Thyroid gland (tissue), 4 donors: ENCODE results near the gene AUH. TPM values are rescaled to one million over a fixed set of nuclear protein-coding genes. Genes with fewer than 3 reads are reported as not detected.

Source experiments
- DNase-seq, 2 donors: peaks; one replicate each; pipeline ENCODE4 v3.0.0-alpha.2; 2019
- H3K27ac ChIP-seq, 3 donors: fragments of 200-600 bp; sonication (generic); 1 replicate in 2 of 3; 2 replicates in 1 of 3; pipeline ENCODE4 v1.5.1; 2016 to 2019; ENCODE audit warnings: mild to moderate bottlenecking in 1 of 3, moderate library complexity in 1 of 3
- H3K27me3 ChIP-seq: fragments of 200-600 bp; sonication (generic); one replicate; pipeline ENCODE4 v1.5.1; 2019
- H3K36me3 ChIP-seq, 2 donors: fragments of 200-600 bp; sonication (generic); one replicate each; pipeline ENCODE4 v1.5.1; 2016 to 2019
- H3K4me1 ChIP-seq, 2 donors: fragments of 200-600 bp; sonication (generic); one replicate each; pipeline ENCODE4 v1.5.1; 2017 to 2019
- H3K4me3 ChIP-seq, 3 donors: fragments of 200-600 bp; sonication (generic); replicated peaks in 1 of 3; 1 replicate in 2 of 3; 2 replicates in 1 of 3; pipeline ENCODE4 v1.5.1; 2016; ENCODE audit warnings: mild to moderate bottlenecking in 1 of 3
- H3K9me3 ChIP-seq: fragments of 200-600 bp; sonication (generic); one replicate; pipeline ENCODE4 v1.5.1; 2017
- POLR2A ChIP-seq, 2 donors: fragments of 450-650 bp; IDR thresholded peaks; one replicate each; pipeline ENCODE4 v1.6.1; 2017; ENCODE audit warnings: antibody characterized with exemption in 2 of 2, mild to moderate bottlenecking in 2 of 2, moderate library complexity in 1 of 2
- WGBS, 2 donors: methylation state at CpG; one replicate each; pipeline ENCODE4 v1.1.5; 2017; 5-methylcytosine and 5-hydroxymethylcytosine counted together
- intact Hi-C: fragments of 100-400 bp; cut with DNase I; formaldehyde crosslinking; loops from one replicate; pipeline ENCODE4 v1.15.1; 2023
- total RNA-seq, 4 donors: library from RNA; depleted of rRNA; stranded (reverse); fragments of >200 nt; gene quantifications; one replicate each; pipeline ENCODE4 v1.2.3, GENCODE V29; 2016
- TF ChIP-seq, protein P1 (sequence below), 6 experiments: fragments of 200-600 bp in 3 of 6; fragments of 450-650 bp in 3 of 6; sonication (generic) in 3 of 6; IDR thresholded peaks; one replicate each; pipeline ENCODE4 v1.5.1; 2016 to 2019; ENCODE audit warnings: antibody characterized with exemption in 6 of 6, mild to moderate bottlenecking in 2 of 6, inconsistent platforms in 1 of 6, moderate library complexity in 1 of 6

AUH gene
- total RNA-seq, 4 donors from 2014 or later = 57.1 to 83.5 (median 65.2) TPM

DNA sequence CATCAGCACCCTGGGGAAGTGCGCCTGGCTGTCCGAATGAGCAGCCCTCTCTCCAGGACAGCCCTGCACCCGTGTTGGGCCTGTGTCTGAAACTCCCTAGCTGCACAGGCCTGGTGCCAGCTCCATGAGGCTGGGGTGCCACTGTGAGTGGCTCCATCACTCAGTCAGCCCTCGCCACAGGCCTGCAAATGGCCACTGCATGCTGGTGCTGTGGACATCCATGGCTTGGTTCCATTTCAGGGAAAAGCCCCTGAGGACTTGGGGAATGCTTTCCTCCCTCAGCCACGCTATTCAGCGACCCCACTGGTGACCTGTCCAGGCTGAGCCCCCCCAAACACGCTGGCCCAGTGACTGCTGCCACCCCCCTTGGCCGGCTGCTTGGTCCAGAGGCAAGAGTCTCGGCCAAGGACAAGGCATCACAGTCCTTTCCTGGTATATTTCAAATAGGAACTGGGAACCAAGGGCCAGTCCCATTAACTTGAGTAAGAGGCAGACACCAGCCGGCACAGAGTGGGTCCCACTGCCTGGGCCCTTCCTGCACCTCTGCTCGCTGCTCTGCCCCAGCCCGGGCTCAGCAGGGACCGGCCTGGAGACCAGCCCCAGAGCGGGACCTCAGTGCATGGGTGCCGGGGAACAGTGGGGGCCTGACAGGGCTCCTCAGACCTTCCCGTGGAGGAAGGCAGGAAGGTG is 181.3 kb downstream of the AUH start:
- DNase-seq = no peak
- H3K27me3 ChIP-seq = no peaks in the 10 kb centered on the region
- TF ChIP-seq POLR2A (IDR thresholded peaks at IDR 0.05) = no peak
- TF ChIP-seq, protein P1, sequence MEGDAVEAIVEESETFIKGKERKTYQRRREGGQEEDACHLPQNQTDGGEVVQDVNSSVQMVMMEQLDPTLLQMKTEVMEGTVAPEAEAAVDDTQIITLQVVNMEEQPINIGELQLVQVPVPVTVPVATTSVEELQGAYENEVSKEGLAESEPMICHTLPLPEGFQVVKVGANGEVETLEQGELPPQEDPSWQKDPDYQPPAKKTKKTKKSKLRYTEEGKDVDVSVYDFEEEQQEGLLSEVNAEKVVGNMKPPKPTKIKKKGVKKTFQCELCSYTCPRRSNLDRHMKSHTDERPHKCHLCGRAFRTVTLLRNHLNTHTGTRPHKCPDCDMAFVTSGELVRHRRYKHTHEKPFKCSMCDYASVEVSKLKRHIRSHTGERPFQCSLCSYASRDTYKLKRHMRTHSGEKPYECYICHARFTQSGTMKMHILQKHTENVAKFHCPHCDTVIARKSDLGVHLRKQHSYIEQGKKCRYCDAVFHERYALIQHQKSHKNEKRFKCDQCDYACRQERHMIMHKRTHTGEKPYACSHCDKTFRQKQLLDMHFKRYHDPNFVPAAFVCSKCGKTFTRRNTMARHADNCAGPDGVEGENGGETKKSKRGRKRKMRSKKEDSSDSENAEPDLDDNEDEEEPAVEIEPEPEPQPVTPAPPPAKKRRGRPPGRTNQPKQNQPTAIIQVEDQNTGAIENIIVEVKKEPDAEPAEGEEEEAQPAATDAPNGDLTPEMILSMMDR (IDR thresholded peaks at IDR 0.05) = no peak
- no peaks in the 10 kb centered on the region for H3K9me3 ChIP-seq
- intact Hi-C loops = no loop called here
- no peaks in the 10 kb centered on the region for H3K36me3 ChIP-seq
- WGBS, 2 donors = 96 to 97% methylated on average over 9 to 16 of the region's 16 CpGs
- H3K27ac ChIP-seq = no peak overlapping the region
- H3K4me1 ChIP-seq = peaks cover 0 to 10% of the 10 kb centered on the region in 2 donors
- no peak overlapping the region for H3K4me3 ChIP-seq

DNA sequence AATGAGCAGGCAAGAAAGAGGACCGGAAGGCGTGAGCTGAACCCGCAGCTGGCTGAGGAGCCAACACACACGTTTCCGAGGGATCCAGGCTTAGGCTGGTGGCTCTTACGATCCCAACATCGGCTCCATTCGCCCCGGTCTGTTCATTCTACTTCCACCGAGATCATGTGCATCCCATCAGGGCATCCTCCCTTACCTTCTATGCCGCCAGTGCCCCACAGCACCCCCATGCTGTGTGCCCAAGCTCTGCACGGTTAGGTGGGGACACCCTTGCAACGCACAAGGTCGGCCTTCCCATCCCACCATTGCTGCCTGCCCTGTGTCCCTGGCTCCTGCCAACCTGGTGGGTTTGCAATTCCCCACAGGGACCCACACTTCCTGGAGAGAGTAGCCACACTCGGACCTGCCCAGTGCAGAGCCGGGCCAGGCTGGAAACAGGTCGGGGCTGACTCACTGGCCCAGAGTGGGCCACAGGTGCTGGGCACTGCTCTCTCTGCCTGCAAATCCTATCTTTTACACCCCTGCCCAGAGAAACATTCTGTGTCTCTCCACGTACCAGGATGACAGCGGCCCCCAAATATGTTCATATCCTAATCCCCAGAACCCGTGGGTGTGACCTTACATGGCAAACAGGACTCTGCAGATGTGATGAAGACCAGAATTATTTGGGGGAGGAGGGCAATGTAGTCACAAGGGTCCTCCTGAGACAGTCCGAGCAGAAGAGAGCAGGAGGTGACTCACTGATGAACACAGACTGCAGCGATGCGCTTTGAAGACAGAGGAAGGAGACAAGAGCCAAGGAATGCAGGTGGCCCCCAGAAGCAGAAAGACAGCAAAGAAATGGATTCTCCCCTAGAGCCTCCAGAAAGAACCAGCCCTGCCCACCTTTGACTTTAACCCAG is 182.2 kb downstream of the AUH start:
- no peak for TF ChIP-seq POLR2A (IDR thresholded peaks at IDR 0.05)
- TF ChIP-seq, protein P1 (IDR thresholded peaks at IDR 0.05) = no peak
- H3K27ac ChIP-seq = no peak overlapping the region
- peaks cover 0 to 10% of the 10 kb centered on the region in 2 donors for H3K4me1 ChIP-seq
- no peaks in the 10 kb centered on the region for H3K9me3 ChIP-seq
- no peaks in the 10 kb centered on the region for H3K36me3 ChIP-seq
- no peaks in the 10 kb centered on the region for H3K27me3 ChIP-seq
- intact Hi-C loops = no loop called here
- 89% methylated on average over 22 to 23 of the region's 23 CpGs for whole genome bisulfite sequencing, 2 donors
- DNase-seq = no peak
- no peak overlapping the region for H3K4me3 ChIP-seq

DNA sequence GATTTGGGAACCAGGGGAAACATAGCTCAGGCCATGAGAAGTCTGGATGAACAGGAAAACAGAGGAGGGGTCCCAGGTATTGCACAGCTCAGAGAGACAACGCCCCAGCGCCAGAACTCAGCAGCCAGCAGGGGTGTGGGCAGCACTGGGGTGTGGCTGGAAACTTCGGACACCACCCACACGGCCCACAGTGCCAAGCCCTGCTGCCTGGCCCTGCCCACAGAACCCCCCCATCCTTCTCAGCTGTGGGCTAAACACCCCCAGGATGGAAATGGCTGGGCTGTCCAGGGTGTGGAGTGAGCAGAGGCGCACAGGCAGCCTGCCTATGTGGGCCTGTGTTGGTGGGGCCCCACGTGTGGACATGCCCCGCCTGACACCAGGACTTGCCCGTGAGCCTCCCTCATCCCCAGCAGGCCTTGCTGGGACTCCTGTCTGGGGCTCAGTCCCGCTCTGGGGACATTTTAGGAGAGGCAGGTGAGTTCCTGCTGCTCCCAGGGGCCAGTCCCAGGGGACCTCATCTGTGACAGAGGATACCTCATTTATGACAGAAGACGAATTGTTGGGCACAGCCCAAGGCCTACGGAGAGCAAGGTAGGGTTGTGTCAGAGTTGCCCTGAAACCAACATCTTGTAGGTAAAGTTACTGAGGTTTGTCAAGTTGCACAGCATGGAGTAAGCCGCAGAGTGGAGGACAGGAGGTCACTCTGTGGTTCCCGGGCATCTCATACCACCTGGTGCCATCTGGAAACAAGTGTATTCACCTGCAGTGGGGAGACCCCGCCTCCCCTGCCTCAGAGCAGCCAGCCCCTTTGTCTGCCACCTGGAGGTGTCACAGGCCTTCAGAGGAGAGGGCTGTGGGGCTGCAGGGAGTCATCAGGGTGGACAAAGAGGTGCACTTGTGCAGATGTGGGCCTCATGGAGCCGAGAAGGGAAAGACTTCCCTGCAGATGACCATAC is 183.2 kb downstream of the AUH start:
- no peak overlapping the region for H3K4me3 ChIP-seq
- H3K4me1 ChIP-seq = peaks cover 0 to 10% of the 10 kb centered on the region in 2 donors
- WGBS, 2 donors = 91 to 96% methylated on average over 12 to 14 of the region's 15 CpGs
- no peaks in the 10 kb centered on the region for H3K36me3 ChIP-seq
- DNase-seq = no peak
- intact Hi-C loops = no loop called here
- no peaks in the 10 kb centered on the region for H3K9me3 ChIP-seq
- no peak for TF ChIP-seq POLR2A (IDR thresholded peaks at IDR 0.05)
- no peaks in the 10 kb centered on the region for H3K27me3 ChIP-seq
- no peak overlapping the region for H3K27ac ChIP-seq

DNA sequence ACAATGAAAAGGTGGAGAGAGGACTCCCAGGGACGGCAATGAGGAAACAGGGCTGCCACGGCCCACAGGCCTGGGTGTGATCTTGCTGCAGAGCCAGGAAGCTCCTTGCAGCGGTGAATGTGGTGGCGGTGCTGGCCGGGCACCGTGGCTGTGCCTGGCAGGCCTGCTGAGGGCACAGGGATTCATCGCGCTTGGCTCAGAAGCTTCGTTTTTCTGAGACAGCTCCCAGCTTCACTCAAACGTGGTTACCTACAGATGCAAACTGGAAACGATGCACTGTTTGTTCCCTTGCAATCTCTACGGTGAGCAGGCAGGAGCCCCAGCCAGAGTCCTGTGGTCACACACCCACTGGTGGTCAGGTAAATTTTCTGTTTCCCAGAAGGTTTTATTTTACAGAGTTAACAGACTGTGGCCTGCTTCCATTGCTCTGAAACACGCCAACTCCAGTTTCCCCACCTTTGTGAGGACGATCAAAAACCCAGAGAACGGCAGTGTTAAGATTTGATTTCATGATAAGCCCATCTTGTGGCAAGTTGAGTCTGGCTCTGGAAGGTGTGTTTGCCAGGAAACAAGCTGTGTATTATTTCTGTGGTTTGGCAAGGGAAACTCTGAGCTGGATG is 183.9 kb downstream of the AUH start:
- H3K27me3 ChIP-seq = no peaks in the 10 kb centered on the region
- H3K4me3 ChIP-seq = no peak overlapping the region
- no peak for DNase-seq
- intact Hi-C loops = no loop called here
- TF ChIP-seq, protein P1 (IDR thresholded peaks at IDR 0.05) = no peak
- TF ChIP-seq POLR2A (IDR thresholded peaks at IDR 0.05) = no peak
- no peak overlapping the region for H3K27ac ChIP-seq
- WGBS, 2 donors = 88% methylated on average over 15 of the region's 15 CpGs
- peaks cover 0 to 5% of the 10 kb centered on the region in 2 donors for H3K4me1 ChIP-seq
- H3K9me3 ChIP-seq = no peaks in the 10 kb centered on the region
- no peaks in the 10 kb centered on the region for H3K36me3 ChIP-seq

DNA sequence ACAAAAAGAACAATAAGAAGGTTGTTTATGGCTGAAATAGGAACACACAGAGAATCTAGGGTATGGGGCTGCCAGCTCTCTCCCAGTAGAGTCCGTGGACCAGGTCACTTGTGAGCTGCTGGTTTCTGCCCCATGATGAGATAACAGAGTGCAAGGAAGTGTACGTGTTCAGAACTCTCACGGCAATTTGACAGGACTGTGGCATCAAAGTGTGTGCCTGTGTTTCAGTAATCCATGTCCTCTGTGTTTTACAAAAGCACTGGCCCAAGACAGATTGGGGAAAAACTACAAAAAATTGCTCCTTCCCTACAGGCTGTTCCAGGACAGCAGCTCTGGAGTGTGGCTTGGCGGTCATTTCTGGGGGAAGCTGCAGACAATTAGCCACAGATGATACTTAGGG is 184.6 kb downstream of the AUH start:
- Histone ChIP-seq H3K4me3 (no peak overlapping the region), H3K36me3 (no peaks in the 10 kb centered on the region), H3K4me1 (no peaks in the 10 kb centered on the region), H3K9me3 (no peaks in the 10 kb centered on the region), H3K27me3 (no peaks in the 10 kb centered on the region), H3K27ac (no peak overlapping the region)
- intact Hi-C loops = no loop called here
- 93 to 94% methylated on average over 4 of the region's 4 CpGs for WGBS, 2 donors
- DNase-seq = no peak
- TF ChIP-seq, protein P1 (IDR thresholded peaks at IDR 0.05) = no peak
- TF ChIP-seq POLR2A (IDR thresholded peaks at IDR 0.05) = no peak
